HepG2 (cell line): Measurements from ENCODE around the gene CDK14. TPM values are rescaled to one million over a fixed set of nuclear protein-coding genes. Genes with fewer than 3 reads are reported as not detected.
A peak's percentile ranks its signal among the peaks of the same experiment; 100 is the strongest.

Source experiments
- ATAC-seq: fragments of 200-7000 bp; cut with Tn5 transposase; 3 replicates; pipeline ENCODE4 v1.9.1; 2020; ENCODE audit warnings: mild to moderate bottlenecking, moderate library complexity
- BruUV-seq: library from RNA; stranded (reverse); fragments of 400-500 nt; replicated peaks from 2 replicates; lab custom pipeline; 2021; lab: Mats Ljungman, UMichigan
- CTCF ChIA-PET: fragments of 300-600 bp; formaldehyde crosslinking; extraction: SDS; loops from one replicate; lab custom pipeline; 2021; ENCODE audit warnings: low total read pairs, inconsistent platforms, low intra/inter-chr PET ratio; lab: Yijun Ruan, JAX
- POLR2A ChIA-PET: fragments of 350-600 bp; sonication (Branson Sonifier 250); formaldehyde crosslinking; loops from one replicate; lab custom pipeline; 2020; ENCODE audit warnings: antibody characterized with exemption, inconsistent platforms; lab: Yijun Ruan, JAX
- DNase-seq: peaks from one replicate; pipeline ENCODE4 v3.0.0-alpha.2; 2015; ENCODE audit warnings: low spot score
- FAIRE-seq: peaks from 3 replicates; lab custom pipeline; 2011; peaks lifted over from hg19 to GRCh38; lab: Jason Lieb, UNC
- H2AFZ ChIP-seq: one replicate; pipeline ENCODE4 v1.6.1; 2011; ENCODE audit warnings: low read length, inconsistent platforms
- H3K27ac ChIP-seq: fragments of 300-600 bp; 3 replicates; pipeline ENCODE4 v1.8.0; 2011; ENCODE audit warnings: mixed run types, mild to moderate bottlenecking, mixed read lengths, low read length, inconsistent platforms; ENCODE audit not compliant: insufficient read depth; ENCODE audit errors: extremely low read length
- H3K27me3 ChIP-seq, 2 experiments: fragments of 200-600 bp in 1 of 2; 2 replicates in 1 of 2; 3 replicates in 1 of 2; pipeline versions ENCODE4 v1.6.0 to v1.8.0; 2011; ENCODE audit warnings: low read length in 2 of 2, mild to moderate bottlenecking in 2 of 2, moderate library complexity in 2 of 2, inconsistent platforms in 1 of 2; ENCODE audit not compliant: insufficient read depth in 2 of 2, control insufficient read depth in 1 of 2
- H3K36me3 ChIP-seq, 2 experiments: fragments of 200-600 bp in 1 of 2; replicated peaks in 1 of 2; 2 replicates in 1 of 2; 3 replicates in 1 of 2; pipeline versions ENCODE4 v1.5.1 to v1.8.0; 2011; ENCODE audit warnings: low read length in 2 of 2, inconsistent platforms in 1 of 2; ENCODE audit not compliant: insufficient read depth in 2 of 2, control insufficient read depth in 1 of 2
- H3K4me1 ChIP-seq: 2 replicates; pipeline ENCODE4 v1.5.1; 2012; ENCODE audit warnings: low read length, inconsistent platforms; ENCODE audit not compliant: insufficient read depth
- H3K4me2 ChIP-seq: 2 replicates; pipeline ENCODE4 v1.6.0; 2011; ENCODE audit warnings: low read depth, low read length, inconsistent platforms
- H3K4me3 ChIP-seq, 3 experiments: fragments of 200-600 bp in 1 of 3; sonication (generic), shearing (Covaris generic) in 1 of 3; replicated peaks in 1 of 3; 2 replicates each; pipeline ENCODE4 v1.5.1; 2011 to 2016; ENCODE audit warnings: low read length in 3 of 3, inconsistent platforms in 2 of 3, low read depth in 2 of 3, mild to moderate bottlenecking in 2 of 3, control low read depth in 1 of 3, mixed read lengths in 1 of 3; ENCODE audit not compliant: insufficient read depth in 1 of 3
- H3K79me2 ChIP-seq: one replicate; pipeline ENCODE4 v1.6.1; 2011; ENCODE audit warnings: low read length, inconsistent platforms; ENCODE audit not compliant: insufficient read depth
- H3K9ac ChIP-seq: 2 replicates; pipeline ENCODE4 v1.6.0; 2011; ENCODE audit warnings: mild to moderate bottlenecking, low read depth, low read length, inconsistent platforms; ENCODE audit not compliant: insufficient read depth
- H3K9me3 ChIP-seq: 2 replicates; pipeline ENCODE4 v1.5.1; 2012; ENCODE audit warnings: mild to moderate bottlenecking, low read length
- H4K20me1 ChIP-seq: 2 replicates; pipeline ENCODE4 v1.6.0; 2011; ENCODE audit warnings: inconsistent platforms, mild to moderate bottlenecking, low read length, moderate library complexity; ENCODE audit not compliant: insufficient read depth
- BORCS8-MEF2B ChIP-seq: sonication (generic); formaldehyde crosslinking; IDR thresholded peaks from 2 replicates; pipeline ENCODE4 v1.8.0; 2022; ENCODE audit warnings: mild to moderate bottlenecking, missing genetic modification reagents
- CEBPG ChIP-seq: IDR thresholded peaks from 2 replicates; pipeline ENCODE4 v1.6.1; 2016
- DNMT3B ChIP-seq: conservative IDR thresholded peaks from 2 replicates; pipeline ENCODE4 v1.6.1; 2016; ENCODE audit warnings: missing biosample characterization, control low read depth
- MAFF ChIP-seq: IDR thresholded peaks from 2 replicates; pipeline ENCODE4 v1.6.1; 2011; ENCODE audit warnings: low read depth, low read length, improper control_type of control experiment
- MIER2 ChIP-seq: IDR thresholded peaks from 2 replicates; pipeline ENCODE4 v1.6.1; 2016; ENCODE audit warnings: missing biosample characterization, missing genetic modification reagents
- SALL2 ChIP-seq: sonication (generic); formaldehyde crosslinking; IDR thresholded peaks from 2 replicates; pipeline ENCODE4 v1.8.1; 2023; ENCODE audit warnings: mild to moderate bottlenecking, missing genetic modification reagents, inconsistent platforms
- TRIM24 ChIP-seq: sonication (generic); formaldehyde crosslinking; IDR thresholded peaks from 2 replicates; pipeline ENCODE4 v1.8.0; 2022; ENCODE audit warnings: mild to moderate bottlenecking, missing genetic modification reagents
- ZNF12 ChIP-seq: sonication (generic); formaldehyde crosslinking; IDR thresholded peaks from 2 replicates; pipeline ENCODE4 v1.5.0; 2020; ENCODE audit warnings: missing genetic modification reagents
- ZNF331 ChIP-seq: sonication (generic); formaldehyde crosslinking; IDR thresholded peaks from 2 replicates; pipeline ENCODE4 v1.4.0; 2020; ENCODE audit warnings: missing genetic modification reagents
- ZNF772 ChIP-seq: sonication (generic); formaldehyde crosslinking; IDR thresholded peaks from 2 replicates; pipeline ENCODE4 v1.5.0; 2020; ENCODE audit warnings: mild to moderate bottlenecking, missing genetic modification reagents
- WGBS: methylation state at CpG from one replicate; pipeline ENCODE4 v1.1.6; 2017; ENCODE audit warnings: low lambda C conversion rate; 5-methylcytosine and 5-hydroxymethylcytosine counted together
- in situ Hi-C: cut with HindIII; loops from 2 replicates; pipeline ENCODE4 v1.10.0; 2017; ENCODE audit warnings: low pct_unique_long_range_greater_than_20kb; ENCODE audit not compliant: extremely low pct_ligation_motif_present
- intact Hi-C: fragments of 100-400 bp; cut with micrococcal nuclease; formaldehyde crosslinking; loops from one replicate; pipeline ENCODE4 v1.10.0; 2022; ENCODE audit not compliant: unreplicated experiment
- polyA plus RNA-seq, 8 experiments: library from polyadenylated mRNA; depleted of rRNA in 3 of 8; stranded (reverse) in 7 of 8; unstranded in 1 of 8; fragments of >200 nt; fragmentation: Illumina TruSeq in 4 of 8; extraction: Trizol in 4 of 8; gene quantifications; 2 replicates each; pipeline versions ENCODE4 v1.2.1 to v1.2.3, GENCODE V29; 2011 to 2016; ENCODE audit warnings: low read depth in 4 of 8, missing spikeins in 1 of 8, mixed read lengths in 1 of 8; ENCODE audit not compliant: insufficient read depth in 1 of 8
- total RNA-seq, 5 experiments: library from RNA; depleted of rRNA; stranded (reverse); fragments of >200 nt; fragmentation: Illumina TruSeq; extraction: Trizol; gene quantifications; 2 replicates each; pipeline ENCODE4 v1.2.3, GENCODE V29; 2016; ENCODE audit warnings: low read depth in 1 of 5
- TF ChIP-seq, protein P1 (sequence below): IDR thresholded peaks from 2 replicates; pipeline ENCODE4 v1.6.1; 2016; ENCODE audit warnings: low read depth, control low read depth
- TF ChIP-seq, protein P2 (sequence below): sonication (generic); formaldehyde crosslinking; IDR thresholded peaks from 2 replicates; pipeline ENCODE4 v1.4.0; 2020; ENCODE audit warnings: missing genetic modification reagents, mild to moderate bottlenecking, borderline replicate concordance
- TF ChIP-seq, protein P3 (sequence below): IDR thresholded peaks from 2 replicates; pipeline ENCODE4 v1.6.1; 2018; ENCODE audit warnings: missing genetic modification reagents

The CDK14 gene
- total and polyA plus RNA-seq, 2 of the 13 experiments (the other 11 are each of a cell fraction or from before 2014, with no cell fraction given), result 0.26 to 0.71 TPM

DNA sequence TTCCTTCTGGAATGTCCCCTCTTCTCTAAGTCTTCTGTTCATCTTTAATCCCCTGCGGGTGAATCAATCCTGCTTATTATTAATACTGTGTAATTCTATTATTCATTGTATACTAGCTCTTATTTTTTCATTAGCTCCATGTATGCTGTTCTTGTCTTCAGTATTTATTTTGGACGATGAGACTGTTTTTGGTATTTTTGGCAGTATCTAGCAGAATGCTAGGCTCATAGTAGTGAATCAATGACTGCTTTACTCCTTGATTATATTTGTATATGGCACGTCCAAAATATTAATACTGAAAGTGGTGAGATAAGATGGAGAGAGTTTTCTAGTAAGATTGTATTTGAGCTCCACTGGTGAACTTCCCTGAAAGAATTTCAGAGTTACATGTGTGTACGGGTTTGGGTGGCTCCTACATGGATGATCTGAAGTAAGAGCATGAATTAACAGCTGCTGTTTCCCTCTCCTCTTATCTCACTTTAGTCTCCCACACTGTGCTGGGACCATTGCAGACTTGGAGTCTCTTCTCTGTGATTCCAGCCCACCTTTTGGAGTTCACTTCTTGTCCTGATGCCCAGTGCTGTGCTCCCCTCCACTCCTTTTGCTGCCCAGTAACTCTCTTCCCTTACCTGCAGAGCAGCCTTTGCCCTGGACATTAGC is 226.0 kb downstream of the CDK14 start:
- Histone ChIP-seq H3K27ac (no peak overlapping the region), H4K20me1 (no peaks in the 10 kb centered on the region), H3K9ac (no peak overlapping the region), H3K79me2 (no peaks in the 10 kb centered on the region), H3K4me3 (no peak overlapping the region), H2AFZ (no peak overlapping the region), H3K27me3 (no peaks in the 10 kb centered on the region), H3K4me1 (no peaks in the 10 kb centered on the region), H3K36me3 (no peaks in the 10 kb centered on the region), H3K4me2 (no peak overlapping the region), H3K9me3 (no peaks in the 10 kb centered on the region)
- no peak for ATAC-seq
- WGBS, result 0% methylated on average over 4 of the region's 4 CpGs
- no TSS peak for BruUV-seq
- in situ Hi-C loops, result no loop called here
- FAIRE-seq, result no peak
- TF ChIP-seq MIER2 (CRISPR knock-in tag), result no peak
- TF ChIP-seq ZNF331 (CRISPR knock-in tag), result no peak
- ChIA-PET CTCF (no interaction called here), POLR2A (no interaction called here)
- no peak for DNase-seq
- intact Hi-C loops, result no loop called here

DNA sequence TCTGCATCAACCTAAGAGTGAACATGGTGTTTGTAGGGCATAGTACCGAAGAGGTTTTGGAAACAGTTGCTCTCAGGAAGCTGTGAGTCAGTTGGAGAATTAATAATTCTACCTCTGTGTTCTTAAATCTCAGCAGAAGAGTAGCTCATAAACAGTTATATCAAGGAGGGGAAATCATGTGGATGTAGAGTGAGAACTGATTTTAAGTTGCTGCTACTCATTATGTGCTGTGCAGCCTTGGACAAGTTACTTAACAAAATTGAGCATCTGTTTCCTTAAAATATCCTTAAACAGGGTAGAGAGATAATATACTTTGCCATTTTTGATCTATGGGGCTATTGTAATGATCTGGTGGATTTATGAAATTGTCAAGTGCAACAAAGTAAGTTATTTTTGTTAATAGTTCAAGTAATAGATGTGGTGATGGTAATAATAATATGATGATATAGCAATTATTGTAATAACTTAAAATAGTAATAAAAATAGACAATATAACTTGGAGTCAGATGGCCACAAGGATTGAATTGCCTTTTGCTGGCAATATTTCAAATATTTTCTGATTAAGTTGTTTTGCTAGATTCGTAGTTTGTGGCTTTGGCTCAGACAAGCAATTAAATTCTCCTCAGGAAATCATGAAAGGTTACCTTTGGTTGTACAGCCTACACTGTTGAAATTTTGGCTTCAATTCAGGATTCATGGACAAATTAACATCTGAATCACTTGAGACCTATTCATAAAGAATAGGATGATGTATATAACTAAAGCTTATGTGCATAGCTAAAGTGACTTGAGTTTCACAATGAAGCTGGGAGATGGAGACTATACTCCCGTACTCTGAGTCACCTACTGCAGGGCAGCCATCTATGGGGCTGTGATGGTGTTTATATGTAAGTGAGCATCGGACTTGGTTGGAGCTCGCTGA is 228.5 kb downstream of the CDK14 start:
- H2AFZ ChIP-seq, result no peak overlapping the region
- WGBS, result 17% methylated on average over 5 of the region's 5 CpGs
- no peaks in the 10 kb centered on the region for H3K36me3 ChIP-seq
- no peak for ATAC-seq
- intact Hi-C loops (no loop called here), in situ Hi-C loops (no loop called here)
- no peaks in the 10 kb centered on the region for H4K20me1 ChIP-seq
- BruUV-seq, result no TSS peak
- no peaks in the 10 kb centered on the region for H3K27me3 ChIP-seq
- no peak for FAIRE-seq
- CTCF ChIA-PET, result no interaction called here
- H3K4me1 ChIP-seq, result no peaks in the 10 kb centered on the region
- H3K27ac ChIP-seq, result no peak overlapping the region
- no peak overlapping the region for H3K4me3 ChIP-seq
- no peak overlapping the region for H3K4me2 ChIP-seq
- no peak for DNase-seq
- H3K9ac ChIP-seq, result no peak overlapping the region
- 0 out of 2 replicates have a peak, but pooled peaks cover 9% of the 10 kb centered on the region for H3K9me3 ChIP-seq
- no peaks in the 10 kb centered on the region for H3K79me2 ChIP-seq
- POLR2A ChIA-PET, result no interaction called here
- no peak for TF ChIP-seq TRIM24 (CRISPR knock-in tag)
- no peak for TF ChIP-seq DNMT3B (CRISPR knock-in tag)
- TF ChIP-seq, protein P1, sequence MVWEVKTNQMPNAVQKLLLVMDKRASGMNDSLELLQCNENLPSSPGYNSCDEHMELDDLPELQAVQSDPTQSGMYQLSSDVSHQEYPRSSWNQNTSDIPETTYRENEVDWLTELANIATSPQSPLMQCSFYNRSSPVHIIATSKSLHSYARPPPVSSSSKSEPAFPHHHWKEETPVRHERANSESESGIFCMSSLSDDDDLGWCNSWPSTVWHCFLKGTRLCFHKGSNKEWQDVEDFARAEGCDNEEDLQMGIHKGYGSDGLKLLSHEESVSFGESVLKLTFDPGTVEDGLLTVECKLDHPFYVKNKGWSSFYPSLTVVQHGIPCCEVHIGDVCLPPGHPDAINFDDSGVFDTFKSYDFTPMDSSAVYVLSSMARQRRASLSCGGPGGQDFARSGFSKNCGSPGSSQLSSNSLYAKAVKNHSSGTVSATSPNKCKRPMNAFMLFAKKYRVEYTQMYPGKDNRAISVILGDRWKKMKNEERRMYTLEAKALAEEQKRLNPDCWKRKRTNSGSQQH (CRISPR knock-in tag), result no peak
- no peak for TF ChIP-seq CEBPG (CRISPR knock-in tag)
- no peak for TF ChIP-seq BORCS8-MEF2B (CRISPR knock-in tag)
- TF ChIP-seq, protein P2, sequence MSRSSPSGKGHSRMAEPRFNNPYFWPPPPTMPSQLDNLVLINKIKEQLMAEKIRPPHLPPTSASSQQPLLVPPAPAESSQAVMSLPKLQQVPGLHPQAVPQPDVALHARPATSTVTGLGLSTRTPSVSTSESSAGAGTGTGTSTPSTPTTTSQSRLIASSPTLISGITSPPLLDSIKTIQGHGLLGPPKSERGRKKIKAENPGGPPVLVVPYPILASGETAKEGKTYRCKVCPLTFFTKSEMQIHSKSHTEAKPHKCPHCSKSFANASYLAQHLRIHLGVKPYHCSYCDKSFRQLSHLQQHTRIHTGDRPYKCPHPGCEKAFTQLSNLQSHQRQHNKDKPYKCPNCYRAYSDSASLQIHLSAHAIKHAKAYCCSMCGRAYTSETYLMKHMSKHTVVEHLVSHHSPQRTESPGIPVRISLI (CRISPR knock-in tag), result no peak
- no peak for TF ChIP-seq ZNF12 (CRISPR knock-in tag)
- TF ChIP-seq SALL2 (CRISPR knock-in tag), result no peak
- TF ChIP-seq, protein P3, sequence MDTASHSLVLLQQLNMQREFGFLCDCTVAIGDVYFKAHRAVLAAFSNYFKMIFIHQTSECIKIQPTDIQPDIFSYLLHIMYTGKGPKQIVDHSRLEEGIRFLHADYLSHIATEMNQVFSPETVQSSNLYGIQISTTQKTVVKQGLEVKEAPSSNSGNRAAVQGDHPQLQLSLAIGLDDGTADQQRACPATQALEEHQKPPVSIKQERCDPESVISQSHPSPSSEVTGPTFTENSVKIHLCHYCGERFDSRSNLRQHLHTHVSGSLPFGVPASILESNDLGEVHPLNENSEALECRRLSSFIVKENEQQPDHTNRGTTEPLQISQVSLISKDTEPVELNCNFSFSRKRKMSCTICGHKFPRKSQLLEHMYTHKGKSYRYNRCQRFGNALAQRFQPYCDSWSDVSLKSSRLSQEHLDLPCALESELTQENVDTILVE, result no peak
- TF ChIP-seq MAFF, result peak; percentile 67; the same call in 1 of the 2 replicates
- no peak for TF ChIP-seq ZNF772 (CRISPR knock-in tag)
